Neural progenitor cell (in vitro differentiated cells): ENCODE data around the gene TSR3.

Experiments
- EZH2 ChIP-seq: fragments of 200-600 bp; sonication (generic); IDR thresholded peaks from 2 replicates; pipeline ENCODE4 v1.6.1; 2017; ENCODE audit warnings: antibody characterized with exemption, mild to moderate bottlenecking, moderate library complexity
- EZH2phosphoT487 ChIP-seq: fragments of 200-600 bp; sonication (generic); IDR thresholded peaks from 2 replicates; pipeline ENCODE4 v1.6.1; 2017; ENCODE audit warnings: antibody characterized with exemption
- TF ChIP-seq, protein P1 (sequence below): fragments of 200-600 bp; sonication (generic); IDR thresholded peaks from 2 replicates; pipeline ENCODE4 v1.5.1; 2017; ENCODE audit warnings: antibody characterized with exemption, mild to moderate bottlenecking

DNA sequence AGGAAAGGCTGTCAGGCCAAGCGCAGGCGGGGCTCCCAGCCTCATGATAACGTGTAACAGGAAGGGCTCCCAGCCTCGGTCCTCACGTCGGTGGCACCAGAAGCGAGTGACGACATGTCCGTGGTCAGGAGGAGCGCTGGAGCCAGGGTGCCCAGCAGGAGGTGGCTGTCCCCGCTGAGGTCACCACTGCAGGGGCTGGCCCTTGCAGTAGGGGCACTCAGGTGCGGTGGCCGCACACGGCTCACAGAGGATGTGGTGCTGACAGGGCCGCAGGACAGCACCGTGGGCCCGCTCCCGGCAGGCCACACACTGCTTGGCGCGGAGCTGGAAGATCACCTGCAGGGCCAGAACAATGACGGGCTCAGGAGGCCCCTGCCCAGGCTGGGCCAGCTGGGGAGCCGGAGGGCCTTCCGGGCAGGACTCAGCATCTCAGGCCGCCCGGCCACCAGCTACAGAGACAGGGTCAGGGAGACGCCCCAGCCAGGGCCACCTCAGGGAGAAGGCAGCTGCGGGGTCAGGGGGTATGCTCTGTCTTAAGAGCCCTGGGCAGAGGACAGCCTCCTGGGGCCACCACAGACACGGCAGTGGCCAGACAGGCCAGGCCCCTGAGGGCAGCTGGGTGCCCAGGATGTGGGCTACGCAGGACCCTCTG, 14.5 kb upstream of the TSR3 start:
- TF ChIP-seq, protein P1, sequence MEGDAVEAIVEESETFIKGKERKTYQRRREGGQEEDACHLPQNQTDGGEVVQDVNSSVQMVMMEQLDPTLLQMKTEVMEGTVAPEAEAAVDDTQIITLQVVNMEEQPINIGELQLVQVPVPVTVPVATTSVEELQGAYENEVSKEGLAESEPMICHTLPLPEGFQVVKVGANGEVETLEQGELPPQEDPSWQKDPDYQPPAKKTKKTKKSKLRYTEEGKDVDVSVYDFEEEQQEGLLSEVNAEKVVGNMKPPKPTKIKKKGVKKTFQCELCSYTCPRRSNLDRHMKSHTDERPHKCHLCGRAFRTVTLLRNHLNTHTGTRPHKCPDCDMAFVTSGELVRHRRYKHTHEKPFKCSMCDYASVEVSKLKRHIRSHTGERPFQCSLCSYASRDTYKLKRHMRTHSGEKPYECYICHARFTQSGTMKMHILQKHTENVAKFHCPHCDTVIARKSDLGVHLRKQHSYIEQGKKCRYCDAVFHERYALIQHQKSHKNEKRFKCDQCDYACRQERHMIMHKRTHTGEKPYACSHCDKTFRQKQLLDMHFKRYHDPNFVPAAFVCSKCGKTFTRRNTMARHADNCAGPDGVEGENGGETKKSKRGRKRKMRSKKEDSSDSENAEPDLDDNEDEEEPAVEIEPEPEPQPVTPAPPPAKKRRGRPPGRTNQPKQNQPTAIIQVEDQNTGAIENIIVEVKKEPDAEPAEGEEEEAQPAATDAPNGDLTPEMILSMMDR, result no peak
- TF ChIP-seq EZH2phosphoT487, result no peak
- no peak for TF ChIP-seq EZH2
